Spinal cord (tissue), 4 donors: ENCODE data around the gene OR52E5. TPM values are rescaled to one million over a fixed set of nuclear protein-coding genes. Genes with fewer than 3 reads are reported as not detected.

ENCODE experiments used
- polyA plus RNA-seq, 2 donors: library from polyadenylated mRNA; unstranded; fragments of 120-200 nt; gene quantifications; one replicate each; pipeline ENCODE4 v1.2.1, GENCODE V29; 2013; ENCODE audit not compliant: insufficient read length in 2 of 2
- total RNA-seq, 2 donors: library from RNA; depleted of rRNA in 1 of 2; stranded (reverse); fragments of 120-200 nt in 1 of 2; fragments of >200 nt in 1 of 2; gene quantifications; one replicate each; pipeline versions ENCODE4 v1.2.3 to v1.2.4, GENCODE V29; 2013 to 2014

The OR52E5 gene
- total and polyA plus RNA-seq, 4 donors: not detected

Other genes starting within 250 kb of the OR52E5 start
- gene TRIM5, start 208.1 kb upstream of the OR52E5 start, total RNA-seq: 10 to 100 TPM; 15.3 to 25.5 TPM
- 10 to 100 TPM; 10.4 to 12.3 TPM for gene TRIM5, start 208.1 kb upstream of the OR52E5 start, polyA plus RNA-seq
- 10 to 100 TPM; 25.3 to 26.0 TPM for gene TRIM22, start 203.4 kb upstream of the OR52E5 start, total RNA-seq
- 10 to 100 TPM; 11.8 to 14.5 TPM for gene TRIM22, start 203.4 kb upstream of the OR52E5 start, polyA plus RNA-seq
- gene OR56B1, start 156.8 kb upstream of the OR52E5 start, total RNA-seq: not detected
- gene OR56B1, start 156.8 kb upstream of the OR52E5 start, polyA plus RNA-seq: not detected
- under 1 TPM in 1 of 2 donors, not detected in 1; 0.20 TPM for gene OR52N4, start 139.0 kb upstream of the OR52E5 start, total RNA-seq
- under 1 TPM in 1 of 2 donors, not detected in 1; 0.33 TPM for gene OR52N4, start 139.0 kb upstream of the OR52E5 start, polyA plus RNA-seq
- gene OR52N5, start 109.9 kb upstream of the OR52E5 start, total RNA-seq: not detected
- gene OR52N5, start 109.9 kb upstream of the OR52E5 start, polyA plus RNA-seq: not detected
- not detected for gene OR52N1, start 101.9 kb upstream of the OR52E5 start, total RNA-seq
- not detected for gene OR52N1, start 101.9 kb upstream of the OR52E5 start, polyA plus RNA-seq
- not detected for gene OR52N2, start 84.3 kb upstream of the OR52E5 start, total RNA-seq
- not detected for gene OR52N2, start 84.3 kb upstream of the OR52E5 start, polyA plus RNA-seq
- gene OR52E6, start 51.3 kb upstream of the OR52E5 start, total RNA-seq: not detected
- not detected for gene OR52E6, start 51.3 kb upstream of the OR52E5 start, polyA plus RNA-seq
- gene OR52E8, start 35.5 kb upstream of the OR52E5 start, total RNA-seq: not detected
- gene OR52E8, start 35.5 kb upstream of the OR52E5 start, polyA plus RNA-seq: not detected
- gene OR52E4, start 12.6 kb upstream of the OR52E5 start, total RNA-seq: not detected
- not detected for gene OR52E4, start 12.6 kb upstream of the OR52E5 start, polyA plus RNA-seq
- not detected for gene OR56A3, start 49.0 kb downstream of the OR52E5 start, total RNA-seq
- gene OR56A3, start 49.0 kb downstream of the OR52E5 start, polyA plus RNA-seq: not detected
- not detected for gene OR56A5, start 75.3 kb downstream of the OR52E5 start, total RNA-seq
- gene OR56A5, start 75.3 kb downstream of the OR52E5 start, polyA plus RNA-seq: not detected
- not detected for gene OR52L1, start 93.8 kb downstream of the OR52E5 start, total RNA-seq
- gene OR52L1, start 93.8 kb downstream of the OR52E5 start, polyA plus RNA-seq: not detected
- under 1 TPM in 1 of 2 donors, not detected in 1; 0.06 TPM for gene OR56A4, start 113.7 kb downstream of the OR52E5 start, total RNA-seq
- gene OR56A4, start 113.7 kb downstream of the OR52E5 start, polyA plus RNA-seq: under 1 TPM in 1 of 2 donors, not detected in 1; 0.06 TPM
- gene OR56A1, start 137.6 kb downstream of the OR52E5 start, total RNA-seq: under 1 TPM; 0.06 to 0.10 TPM
- gene OR56A1, start 137.6 kb downstream of the OR52E5 start, polyA plus RNA-seq: not detected
- not detected for gene OR56B4, start 214.5 kb downstream of the OR52E5 start, total RNA-seq
- not detected for gene OR56B4, start 214.5 kb downstream of the OR52E5 start, polyA plus RNA-seq